Cerebellar nuclear complex (tissue), 1 donor: Measurements from ENCODE around the gene CRYM.
"Not testable (repeated sequence)": the region's sequence is repeated elsewhere in the genome, so short reads cannot be mapped to it uniquely, and the experiment has no call there.

Experiments
- DNase-seq, 2 experiments: peaks; one replicate each; lab custom pipeline; 2025; lab: John Stamatoyannopoulos, UW

CRYM gene

GRCh38 chr16:21279501-21279900 is 1.4 kb upstream of the CRYM start:
- DNase-seq = peak in 1 of 2 experiments; percentile 13

GRCh38 chr16:21277045-21277926 is 804 bp downstream of the CRYM start:
- peak in 1 of 2 experiments; percentile 28 for DNase-seq

- no peak for DNase-seq
Measured at GRCh38 chr16:21276090-21276489, 2.0 kb downstream of the CRYM start.

GRCh38 chr16:21275529-21275928 is 2.6 kb downstream of the CRYM start:
- DNase-seq = no peak

GRCh38 chr16:21274172-21274726 is 3.8 kb downstream of the CRYM start:
- DNase-seq = no peak

- DNase-seq = not testable (repeated sequence)
Measured at GRCh38 chr16:21272763-21273162, 5.3 kb downstream of the CRYM start.

- DNase-seq = no peak
Measured at GRCh38 chr16:21272253-21272652, 5.8 kb downstream of the CRYM start.

GRCh38 chr16:21268236-21268635 is 9.9 kb downstream of the CRYM start:
- DNase-seq = no peak

- DNase-seq = no peak
Measured at GRCh38 chr16:21267298-21267697, 10.8 kb downstream of the CRYM start.

GRCh38 chr16:21265104-21265837 is 12.8 kb downstream of the CRYM start:
- DNase-seq = no peak

- peak in 1 of 2 experiments; percentile 80 for DNase-seq
Measured at GRCh38 chr16:21264571-21265036, 13.5 kb downstream of the CRYM start.

GRCh38 chr16:21263640-21264570 is 14.2 kb downstream of the CRYM start:
- DNase-seq = no peak

- DNase-seq = no peak
Measured at GRCh38 chr16:21262779-21263639, 15.1 kb downstream of the CRYM start.

GRCh38 chr16:21260870-21261791 is 17.0 kb downstream of the CRYM start:
- DNase-seq = peak in 1 of 2 experiments; percentile 38

- DNase-seq = no peak
Measured at GRCh38 chr16:21257284-21257683, 20.8 kb downstream of the CRYM start.

- no peak for DNase-seq
Measured at GRCh38 chr16:21256636-21257035, 21.5 kb downstream of the CRYM start.

- no peak for DNase-seq
Measured at GRCh38 chr16:21253470-21253869, 24.6 kb downstream of the CRYM start.

GRCh38 chr16:21250072-21250923 is 27.8 kb downstream of the CRYM start:
- DNase-seq = no peak
